OCI-LY3 (cell line): Measurements from ENCODE around the gene CBLL1.
A peak's percentile ranks its signal among the peaks of the same experiment; 100 is the strongest.

ENCODE experiments used
- H2AFZ ChIP-seq: fragments of 200-600, 300-600 bp; shearing (Covaris generic); 2 replicates; pipeline ENCODE4 v1.6.0; 2014; ENCODE audit warnings: antibody characterized with exemption, low read depth, low read length
- H3K27ac ChIP-seq: fragments of 200-600, 300-600 bp; sonication (generic); 2 replicates; pipeline ENCODE4 v1.5.1; 2014; ENCODE audit warnings: mild to moderate bottlenecking, low read length, moderate library complexity, mixed read lengths
- H3K27me3 ChIP-seq: fragments of 200-600, 300-600 bp; sonication (generic); 2 replicates; pipeline ENCODE4 v1.6.1; 2014; ENCODE audit warnings: low read depth, low read length, mixed read lengths
- H3K36me3 ChIP-seq: fragments of 200-600, 300-600 bp; sonication (generic); replicated peaks from 2 replicates; pipeline ENCODE3; 2014; ENCODE audit warnings: low read depth, low read length, mixed read lengths
- H3K4me1 ChIP-seq: fragments of 300-600, 200-600 bp; sonication (generic); 2 replicates; pipeline ENCODE4 v1.6.1; 2014; ENCODE audit warnings: low read length, mixed read lengths
- H3K4me2 ChIP-seq: fragments of 200-600, 300-600 bp; sonication (generic); 2 replicates; pipeline ENCODE4 v1.6.1; 2014; ENCODE audit warnings: low read length, mixed read lengths
- H3K4me3 ChIP-seq: fragments of 300-600, 200-600 bp; sonication (generic); 2 replicates; pipeline ENCODE4 v1.5.1; 2014; ENCODE audit warnings: antibody characterized with exemption, mild to moderate bottlenecking, low read length, moderate library complexity
- H3K79me2 ChIP-seq: fragments of 300-600, 200-600 bp; shearing (Covaris generic); 2 replicates; pipeline ENCODE4 v1.6.1; 2014; ENCODE audit warnings: mild to moderate bottlenecking, low read length, mixed read lengths
- H3K9ac ChIP-seq: fragments of 300-600, 200-600 bp; shearing (Covaris generic); 2 replicates; pipeline ENCODE4 v1.6.0; 2014; ENCODE audit warnings: mild to moderate bottlenecking, low read length, moderate library complexity
- H3K9me3 ChIP-seq: fragments of 200-600, 300-600 bp; shearing (Covaris generic); 2 replicates; pipeline ENCODE4 v1.6.1; 2014; ENCODE audit warnings: low read length, mixed read lengths; ENCODE audit not compliant: insufficient read depth
- H4K20me1 ChIP-seq: fragments of 200-600, 300-600 bp; sonication (generic); 2 replicates; pipeline ENCODE4 v1.6.1; 2016; ENCODE audit warnings: low read length, mixed read lengths; ENCODE audit not compliant: insufficient read depth
- CTCF ChIP-seq: fragments of 200-600, 300-600 bp; sonication (generic); IDR thresholded peaks from 2 replicates; pipeline ENCODE4 v1.5.1; 2014; ENCODE audit warnings: antibody characterized with exemption, low read length, low read depth
- EZH2phosphoT487 ChIP-seq: fragments of 200-600 bp; shearing (Covaris generic); IDR thresholded peaks from 2 replicates; pipeline ENCODE4 v1.6.1; 2018; ENCODE audit warnings: antibody characterized with exemption, mixed run types, low read depth

The CBLL1 gene

GRCh38 chr7:107725138-107725740 lies 18.7 kb upstream of the CBLL1 start:
- Histone ChIP-seq H3K9me3 (no peaks in the 10 kb centered on the region), H3K36me3 (no peaks in the 10 kb centered on the region), H3K4me2 (no peak overlapping the region), H3K27me3 (peaks cover 45% of the 10 kb centered on the region), H2AFZ (no peak overlapping the region), H3K79me2 (no peaks in the 10 kb centered on the region), H3K4me3 (no peak overlapping the region), H3K9ac (no peak overlapping the region), H3K27ac (no peak overlapping the region), H3K4me1 (no peaks in the 10 kb centered on the region), H4K20me1 (no peaks in the 10 kb centered on the region)
- TF ChIP-seq CTCF: peak; percentile 73
- TF ChIP-seq EZH2phosphoT487: no peak

DNA sequence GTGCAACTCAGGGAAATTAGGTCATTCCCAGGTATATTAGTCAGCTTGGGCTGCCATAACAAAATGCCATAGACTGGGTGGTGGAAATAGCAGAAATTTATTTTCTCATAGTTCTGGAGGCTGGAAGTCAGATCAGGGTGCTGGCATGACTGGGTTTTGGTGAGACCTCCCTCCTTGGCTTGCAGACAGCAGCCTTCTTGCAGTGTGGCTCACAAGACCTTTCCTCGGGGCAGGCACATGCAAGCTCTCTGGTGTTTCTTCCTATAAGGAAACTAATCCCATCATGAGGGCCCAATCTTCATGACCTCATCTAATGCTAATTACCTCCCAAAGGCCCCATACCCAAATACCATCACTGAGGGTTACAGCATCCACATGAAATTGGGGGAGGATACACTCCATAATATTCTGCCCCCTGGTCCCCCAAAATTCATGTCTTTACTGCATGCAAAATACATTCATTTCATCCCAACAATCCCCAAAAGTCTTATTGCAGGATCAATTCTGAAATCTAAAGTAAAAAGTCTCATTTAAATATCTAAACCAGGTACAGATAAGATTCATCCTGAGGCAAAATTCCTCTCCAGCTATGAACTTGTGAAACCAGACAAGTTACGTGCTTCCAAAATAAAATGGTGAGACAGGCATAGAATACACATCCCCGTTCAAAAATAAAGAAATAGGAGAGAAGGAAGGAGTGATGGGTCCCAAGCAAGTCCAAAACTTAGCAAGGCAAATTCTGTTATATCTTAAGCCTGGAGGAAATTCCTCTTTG lies 17.4 kb upstream of the CBLL1 start:
- TF ChIP-seq EZH2phosphoT487 (no peak), CTCF (no peak)
- H3K4me3 ChIP-seq: no peak overlapping the region
- H3K27me3 ChIP-seq: peaks cover 34% of the 10 kb centered on the region
- H4K20me1 ChIP-seq: no peaks in the 10 kb centered on the region
- no peak overlapping the region for H3K27ac ChIP-seq
- no peaks in the 10 kb centered on the region for H3K4me1 ChIP-seq
- no peak overlapping the region for H3K9ac ChIP-seq
- H3K36me3 ChIP-seq: no peaks in the 10 kb centered on the region
- no peak overlapping the region for H3K4me2 ChIP-seq
- H2AFZ ChIP-seq: no peak overlapping the region
- no peaks in the 10 kb centered on the region for H3K9me3 ChIP-seq
- no peaks in the 10 kb centered on the region for H3K79me2 ChIP-seq

DNA sequence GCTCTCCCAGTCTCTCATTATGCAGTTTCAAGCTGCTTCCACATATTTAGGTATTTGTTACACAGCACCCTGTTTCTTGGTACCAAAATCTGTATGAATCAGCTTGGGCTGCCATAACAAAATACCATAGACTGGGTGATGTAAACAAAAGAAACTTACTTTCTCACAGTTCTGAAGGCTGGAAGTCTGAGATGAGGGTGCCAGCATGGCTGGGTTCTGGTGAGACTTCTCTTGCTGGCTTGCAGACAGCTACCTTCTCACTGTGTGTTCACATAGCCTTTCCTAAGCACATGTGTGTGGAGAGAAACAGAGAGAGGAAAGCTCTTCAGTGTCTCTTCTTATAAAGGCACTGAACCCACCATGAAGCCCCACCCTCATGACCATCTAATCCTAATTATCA lies 15.7 kb upstream of the CBLL1 start:
- TF ChIP-seq EZH2phosphoT487 (no peak), CTCF (no peak)
- no peaks in the 10 kb centered on the region for H4K20me1 ChIP-seq
- H3K4me1 ChIP-seq: no peaks in the 10 kb centered on the region
- peaks cover 34% of the 10 kb centered on the region for H3K27me3 ChIP-seq
- no peaks in the 10 kb centered on the region for H3K79me2 ChIP-seq
- H3K9me3 ChIP-seq: no peaks in the 10 kb centered on the region
- H3K36me3 ChIP-seq: no peaks in the 10 kb centered on the region
- H2AFZ ChIP-seq: 0 out of 2 replicates have a peak overlapping the region, but pooled peaks have one; percentile 6
- no peak overlapping the region for H3K4me2 ChIP-seq
- no peak overlapping the region for H3K9ac ChIP-seq
- no peak overlapping the region for H3K27ac ChIP-seq
- H3K4me3 ChIP-seq: no peak overlapping the region

DNA sequence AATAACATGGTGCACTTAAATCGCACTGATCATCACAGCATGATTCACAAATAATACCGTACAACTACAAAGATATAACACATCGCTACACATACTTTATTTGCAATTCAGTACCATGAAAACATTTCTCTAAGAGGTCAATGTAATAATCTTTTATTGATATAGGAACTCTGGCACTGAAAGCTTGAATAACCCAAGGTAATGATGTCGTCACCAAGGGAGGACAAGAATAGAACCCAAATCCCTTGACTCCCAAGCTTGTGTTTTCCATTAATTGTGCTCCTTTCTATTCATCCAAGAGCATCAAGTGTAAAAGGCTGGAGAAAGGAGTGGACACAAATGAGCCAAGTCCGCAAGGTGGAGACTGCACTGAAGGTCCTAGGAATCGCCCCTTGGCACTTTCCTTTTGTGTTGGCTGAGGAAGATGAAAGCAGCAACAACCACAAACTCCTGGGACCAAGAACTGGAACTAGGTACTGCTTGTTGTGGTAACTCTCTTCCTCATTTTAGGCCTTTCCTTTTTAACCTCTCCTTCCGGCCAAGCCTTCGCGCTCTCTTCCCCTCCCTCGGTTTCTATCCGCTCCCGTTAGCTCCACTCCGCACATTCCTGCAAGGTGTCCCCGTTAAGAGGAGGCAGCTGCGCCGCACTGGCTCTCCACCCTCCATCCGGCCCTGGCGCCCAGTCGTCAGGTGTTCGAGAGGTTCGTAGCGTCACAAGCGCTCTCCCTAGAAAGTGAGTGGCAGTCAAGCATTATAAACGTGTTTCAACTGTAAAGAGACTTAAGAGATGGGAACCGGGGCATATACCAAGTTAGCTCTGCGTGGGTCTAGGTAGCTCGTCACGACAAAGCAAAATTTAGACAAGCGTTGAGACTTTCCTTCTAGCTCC lies 1.0 kb upstream of the CBLL1 start:
- Histone ChIP-seq H3K4me2 (peak overlapping the region; percentile 85), H3K9ac (peak overlapping the region; percentile 96), H4K20me1 (peaks cover 27% of the 10 kb centered on the region), H3K27ac (peak overlapping the region; percentile 95), H3K9me3 (no peaks in the 10 kb centered on the region), H3K4me3 (peak overlapping the region; percentile 93), H3K36me3 (no peaks in the 10 kb centered on the region), H3K79me2 (peaks cover 41% of the 10 kb centered on the region), H2AFZ (peak overlapping the region; percentile 99), H3K4me1 (peaks cover 27% of the 10 kb centered on the region), H3K27me3 (peaks cover 6% of the 10 kb centered on the region; the same call in 1 of the 2 replicates)
- TF ChIP-seq CTCF: no peak
- no peak for TF ChIP-seq EZH2phosphoT487
